ENCODE data around the gene KRTAP10-10. TPM values are rescaled to one million over a fixed set of nuclear protein-coding genes. Genes with fewer than 3 reads are reported as not detected.

The KRTAP10-10 gene
- total RNA-seq, 2 donors from 2014 or later, result not detected

DNA sequence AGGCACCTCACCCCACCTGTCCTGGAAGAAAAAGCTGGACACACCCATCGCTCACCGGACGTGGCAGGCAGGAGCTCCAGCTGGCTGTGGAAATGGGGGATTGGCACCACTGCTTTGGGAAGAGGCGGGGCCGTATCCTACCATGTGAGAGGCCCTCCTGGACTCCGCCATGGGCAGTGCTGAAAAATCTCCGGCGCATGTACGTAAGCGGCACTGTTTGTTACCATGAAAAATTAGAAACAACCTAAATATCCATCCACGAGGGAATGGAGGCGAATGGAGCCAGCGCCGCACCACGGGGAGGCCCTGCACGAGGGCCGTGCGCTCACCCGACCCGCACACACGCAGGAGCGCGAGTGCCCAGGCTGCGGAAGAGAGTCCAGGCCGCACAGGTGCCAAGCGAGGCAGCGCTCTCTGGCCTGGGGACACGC lies 22.2 kb upstream of the KRTAP10-10 start:
- H3K27ac Mint-ChIP-seq, result no peak overlapping the region
- H3K27ac ChIP-seq (ENCODE audit: low read depth, low read length), result no peak overlapping the region
- H3K9ac ChIP-seq (ENCODE audit: extremely low read depth, low read length, poor library complexity, severe bottlenecking), result no peak overlapping the region
- peaks cover 2% of the 10 kb centered on the region for H3K36me3 Mint-ChIP-seq (ENCODE audit: low read depth)
- H3K9me3 ChIP-seq (ENCODE audit: control insufficient read depth, low read length), result peaks cover 27% of the 10 kb centered on the region
- H3K9me3 Mint-ChIP-seq, result peaks cover 38% of the 10 kb centered on the region
- no peak overlapping the region for H3K4me3 Mint-ChIP-seq
- no peak overlapping the region for H3K4me3 ChIP-seq (ENCODE audit: low read length)
- peaks cover 2% of the 10 kb centered on the region for H3K27me3 Mint-ChIP-seq (ENCODE audit: insufficient read depth)
- peaks cover 4% of the 10 kb centered on the region for H3K4me1 Mint-ChIP-seq
- TF ChIP-seq, protein P1, sequence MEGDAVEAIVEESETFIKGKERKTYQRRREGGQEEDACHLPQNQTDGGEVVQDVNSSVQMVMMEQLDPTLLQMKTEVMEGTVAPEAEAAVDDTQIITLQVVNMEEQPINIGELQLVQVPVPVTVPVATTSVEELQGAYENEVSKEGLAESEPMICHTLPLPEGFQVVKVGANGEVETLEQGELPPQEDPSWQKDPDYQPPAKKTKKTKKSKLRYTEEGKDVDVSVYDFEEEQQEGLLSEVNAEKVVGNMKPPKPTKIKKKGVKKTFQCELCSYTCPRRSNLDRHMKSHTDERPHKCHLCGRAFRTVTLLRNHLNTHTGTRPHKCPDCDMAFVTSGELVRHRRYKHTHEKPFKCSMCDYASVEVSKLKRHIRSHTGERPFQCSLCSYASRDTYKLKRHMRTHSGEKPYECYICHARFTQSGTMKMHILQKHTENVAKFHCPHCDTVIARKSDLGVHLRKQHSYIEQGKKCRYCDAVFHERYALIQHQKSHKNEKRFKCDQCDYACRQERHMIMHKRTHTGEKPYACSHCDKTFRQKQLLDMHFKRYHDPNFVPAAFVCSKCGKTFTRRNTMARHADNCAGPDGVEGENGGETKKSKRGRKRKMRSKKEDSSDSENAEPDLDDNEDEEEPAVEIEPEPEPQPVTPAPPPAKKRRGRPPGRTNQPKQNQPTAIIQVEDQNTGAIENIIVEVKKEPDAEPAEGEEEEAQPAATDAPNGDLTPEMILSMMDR (conservative IDR thresholded peaks at IDR 0.05), result no peak
- no peaks in the 10 kb centered on the region for H3K36me3 ChIP-seq (ENCODE audit: control insufficient read depth, insufficient read depth, low read length)
- DNase-seq, result no peak
- H3K27me3 ChIP-seq (ENCODE audit: control insufficient read depth, insufficient read depth, low read length, poor library complexity, severe bottlenecking), result no peaks in the 10 kb centered on the region
- 95% methylated on average over 9 to 28 of the region's 28 CpGs for WGBS, 2 experiments (ENCODE audit: insufficient coverage in 1 of 2, insufficient read length in 1 of 2)
- no peaks in the 10 kb centered on the region for H3K4me1 ChIP-seq (ENCODE audit: control insufficient read depth, insufficient read depth, low read length)

DNA sequence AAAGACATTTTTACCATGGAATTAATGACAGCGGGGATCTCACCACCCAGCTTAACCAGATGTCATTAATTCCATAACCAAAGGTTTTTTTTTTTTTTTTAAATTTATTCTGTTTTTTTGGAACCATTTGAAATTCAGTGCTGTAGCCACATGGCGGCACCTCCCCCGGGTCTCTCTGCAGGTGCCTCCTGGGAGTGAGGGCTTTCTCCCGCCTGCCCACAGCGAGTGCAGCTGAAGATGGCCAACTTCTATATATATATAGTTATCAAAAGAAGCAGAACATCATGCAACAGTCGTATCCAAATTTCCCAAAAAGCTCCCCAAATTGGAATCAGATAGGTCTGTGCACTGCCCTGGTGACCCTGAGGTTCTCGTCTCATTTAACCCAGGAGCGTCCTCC lies 21.7 kb upstream of the KRTAP10-10 start:
- H3K36me3 Mint-ChIP-seq (ENCODE audit: low read depth), result peaks cover 2% of the 10 kb centered on the region
- WGBS, 2 experiments (ENCODE audit: insufficient coverage in 1 of 2, insufficient read length in 1 of 2), result 92 to 100% methylated on average over 2 to 7 of the region's 8 CpGs
- H3K27ac Mint-ChIP-seq, result no peak overlapping the region

GRCh38 chr21:44615911-44616590 lies 21.1 kb upstream of the KRTAP10-10 start:
- H3K36me3 ChIP-seq (ENCODE audit: control insufficient read depth, insufficient read depth, low read length), result no peaks in the 10 kb centered on the region
- Mint-ChIP-seq H3K36me3 (ENCODE audit: low read depth) (no peaks in the 10 kb centered on the region), H3K27ac (no peak overlapping the region), H3K4me3 (no peak overlapping the region), H3K9me3 (peaks cover 36% of the 10 kb centered on the region), H3K27me3 (ENCODE audit: insufficient read depth) (peaks cover 2% of the 10 kb centered on the region), H3K4me1 (peaks cover 4% of the 10 kb centered on the region)
- H3K27ac ChIP-seq (ENCODE audit: low read depth, low read length), result no peak overlapping the region
- H3K27me3 ChIP-seq (ENCODE audit: control insufficient read depth, insufficient read depth, low read length, poor library complexity, severe bottlenecking), result no peaks in the 10 kb centered on the region
- H3K4me1 ChIP-seq (ENCODE audit: control insufficient read depth, insufficient read depth, low read length), result no peaks in the 10 kb centered on the region
- no peak for DNase-seq
- H3K9ac ChIP-seq (ENCODE audit: extremely low read depth, low read length, poor library complexity, severe bottlenecking), result no peak overlapping the region
- TF ChIP-seq, protein P1 (conservative IDR thresholded peaks at IDR 0.05), result no peak
- no peak overlapping the region for H3K4me3 ChIP-seq (ENCODE audit: low read length)
- peaks cover 28% of the 10 kb centered on the region for H3K9me3 ChIP-seq (ENCODE audit: control insufficient read depth, low read length)
- 86 to 95% methylated on average over 9 to 17 of the region's 17 CpGs for whole genome bisulfite sequencing, 2 experiments (ENCODE audit: insufficient coverage in 1 of 2, insufficient read length in 1 of 2)

More for the DNA sequence above, 21.7 kb upstream of the KRTAP10-10 start:
- no peaks in the 10 kb centered on the region for H3K36me3 ChIP-seq (ENCODE audit: control insufficient read depth, insufficient read depth, low read length)
- H3K9me3 Mint-ChIP-seq, result peaks cover 36% of the 10 kb centered on the region
- DNase-seq, result no peak
- H3K9ac ChIP-seq (ENCODE audit: extremely low read depth, low read length, poor library complexity, severe bottlenecking), result no peak overlapping the region
- TF ChIP-seq, protein P1 (conservative IDR thresholded peaks at IDR 0.05), result no peak
- H3K4me3 ChIP-seq (ENCODE audit: low read length), result no peak overlapping the region
- no peaks in the 10 kb centered on the region for H3K27me3 ChIP-seq (ENCODE audit: control insufficient read depth, insufficient read depth, low read length, poor library complexity, severe bottlenecking)
- no peak overlapping the region for H3K4me3 Mint-ChIP-seq
- no peaks in the 10 kb centered on the region for H3K4me1 ChIP-seq (ENCODE audit: control insufficient read depth, insufficient read depth, low read length)
- peaks cover 28% of the 10 kb centered on the region for H3K9me3 ChIP-seq (ENCODE audit: control insufficient read depth, low read length)
- peaks cover 4% of the 10 kb centered on the region for H3K4me1 Mint-ChIP-seq
- H3K27me3 Mint-ChIP-seq (ENCODE audit: insufficient read depth), result peaks cover 2% of the 10 kb centered on the region
- no peak overlapping the region for H3K27ac ChIP-seq (ENCODE audit: low read depth, low read length)

Measured in endodermal cell (in vitro differentiated cells).